Fibroblast of the aortic adventitia (primary cell): ENCODE results near the gene PRMT1. TPM values are rescaled to one million over a fixed set of nuclear protein-coding genes. Genes with fewer than 3 reads are reported as not detected.

Experiments used
- DNase-seq: peaks from one replicate; pipeline ENCODE4 v3.0.0-alpha.2; 2010; ENCODE audit warnings: low read depth
- H3K4me3 ChIP-seq: 2 replicates; pipeline ENCODE4 v1.5.1; 2011; ENCODE audit warnings: low read depth, mild to moderate bottlenecking, control low read depth, low read length, moderate library complexity
- total RNA-seq: library from RNA; depleted of rRNA; stranded (reverse); fragments of >200 nt; gene quantifications from 2 replicates; pipeline ENCODE4 v1.2.3, GENCODE V29; 2012; ENCODE audit warnings: low replicate concordance
- TF ChIP-seq, protein P1 (sequence below): IDR thresholded peaks from 2 replicates; pipeline ENCODE4 v1.5.1; 2011; ENCODE audit warnings: mild to moderate bottlenecking, low read length, control low read depth, inconsistent platforms; ENCODE audit not compliant: insufficient read depth

Gene PRMT1
- total RNA-seq, 1 donor, result 164 TPM

DNA sequence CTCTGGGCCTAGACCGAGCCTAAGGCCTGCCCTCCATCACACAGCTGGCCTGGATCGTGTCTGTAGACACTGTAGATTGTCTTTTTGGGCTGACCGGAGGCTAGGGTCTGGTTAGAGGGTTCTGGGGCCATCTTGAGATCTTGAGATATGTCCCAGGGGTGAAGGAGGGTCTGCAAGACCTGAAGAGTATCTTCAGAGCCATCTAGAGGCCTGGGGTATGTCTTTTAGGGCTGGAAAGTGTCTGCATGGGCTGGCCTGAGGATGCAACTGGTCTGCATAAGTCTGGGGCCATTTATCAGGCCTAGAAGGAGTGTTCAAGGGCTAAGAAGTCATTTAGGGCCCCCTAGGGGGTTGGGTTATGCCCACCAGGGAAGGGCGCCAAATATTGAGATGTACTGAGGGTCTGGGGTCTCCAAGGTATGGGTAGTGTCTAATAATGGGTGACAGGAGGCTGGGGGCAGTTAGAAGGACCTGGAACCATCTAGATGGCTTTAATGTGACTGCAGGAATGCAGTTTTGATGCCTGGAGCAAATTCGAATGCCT is 34.5 kb upstream of the PRMT1 start:
- peak overlapping the region; percentile 98 for H3K4me3 ChIP-seq
- TF ChIP-seq, protein P1, sequence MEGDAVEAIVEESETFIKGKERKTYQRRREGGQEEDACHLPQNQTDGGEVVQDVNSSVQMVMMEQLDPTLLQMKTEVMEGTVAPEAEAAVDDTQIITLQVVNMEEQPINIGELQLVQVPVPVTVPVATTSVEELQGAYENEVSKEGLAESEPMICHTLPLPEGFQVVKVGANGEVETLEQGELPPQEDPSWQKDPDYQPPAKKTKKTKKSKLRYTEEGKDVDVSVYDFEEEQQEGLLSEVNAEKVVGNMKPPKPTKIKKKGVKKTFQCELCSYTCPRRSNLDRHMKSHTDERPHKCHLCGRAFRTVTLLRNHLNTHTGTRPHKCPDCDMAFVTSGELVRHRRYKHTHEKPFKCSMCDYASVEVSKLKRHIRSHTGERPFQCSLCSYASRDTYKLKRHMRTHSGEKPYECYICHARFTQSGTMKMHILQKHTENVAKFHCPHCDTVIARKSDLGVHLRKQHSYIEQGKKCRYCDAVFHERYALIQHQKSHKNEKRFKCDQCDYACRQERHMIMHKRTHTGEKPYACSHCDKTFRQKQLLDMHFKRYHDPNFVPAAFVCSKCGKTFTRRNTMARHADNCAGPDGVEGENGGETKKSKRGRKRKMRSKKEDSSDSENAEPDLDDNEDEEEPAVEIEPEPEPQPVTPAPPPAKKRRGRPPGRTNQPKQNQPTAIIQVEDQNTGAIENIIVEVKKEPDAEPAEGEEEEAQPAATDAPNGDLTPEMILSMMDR, result no peak
- no peak for DNase-seq

DNA sequence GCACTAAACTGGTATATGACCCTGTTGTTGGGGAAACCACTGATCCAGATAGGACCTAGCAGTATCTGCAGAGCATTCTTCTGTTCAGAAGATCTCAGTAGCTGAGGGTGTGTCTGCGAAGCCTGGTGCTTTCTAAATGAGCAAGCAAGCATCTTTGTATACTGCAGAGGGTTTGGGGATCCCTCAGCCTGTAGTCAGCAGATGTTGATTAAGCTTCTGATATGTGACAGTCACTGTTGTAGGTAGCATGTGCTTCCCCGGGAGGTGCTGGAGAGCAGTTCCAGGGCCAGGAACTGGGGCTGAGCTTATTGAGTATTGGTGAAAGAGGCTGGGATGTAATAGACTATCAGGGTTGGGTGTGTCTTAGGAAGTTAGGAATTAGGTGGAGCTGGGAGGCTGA is 33.6 kb upstream of the PRMT1 start:
- no peak for DNase-seq
- TF ChIP-seq, protein P1, result no peak
- peak overlapping the region; percentile 98 for H3K4me3 ChIP-seq

DNA sequence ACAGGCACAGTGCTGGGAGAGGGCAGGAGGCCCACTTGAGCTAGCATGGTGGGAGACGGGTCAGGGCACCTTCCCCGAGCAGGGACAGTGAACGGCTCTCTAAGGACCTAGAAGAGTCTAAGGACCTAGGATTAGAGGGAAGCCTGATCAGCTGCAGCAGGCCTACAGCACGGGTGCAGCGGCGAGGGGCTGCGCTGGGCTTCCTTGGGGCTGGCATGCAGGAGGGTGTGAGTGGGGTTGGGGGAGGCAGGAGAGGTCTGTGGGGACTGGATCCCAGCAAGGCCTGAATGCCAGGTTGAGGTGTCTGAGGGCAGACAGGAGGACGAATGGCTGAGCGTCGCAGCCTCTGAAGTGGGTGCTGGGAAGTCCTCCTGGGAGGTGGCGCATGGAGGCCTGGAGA is 31.5 kb upstream of the PRMT1 start:
- TF ChIP-seq, protein P1, result no peak
- DNase-seq, result no peak
- H3K4me3 ChIP-seq, result no peak overlapping the region

DNA sequence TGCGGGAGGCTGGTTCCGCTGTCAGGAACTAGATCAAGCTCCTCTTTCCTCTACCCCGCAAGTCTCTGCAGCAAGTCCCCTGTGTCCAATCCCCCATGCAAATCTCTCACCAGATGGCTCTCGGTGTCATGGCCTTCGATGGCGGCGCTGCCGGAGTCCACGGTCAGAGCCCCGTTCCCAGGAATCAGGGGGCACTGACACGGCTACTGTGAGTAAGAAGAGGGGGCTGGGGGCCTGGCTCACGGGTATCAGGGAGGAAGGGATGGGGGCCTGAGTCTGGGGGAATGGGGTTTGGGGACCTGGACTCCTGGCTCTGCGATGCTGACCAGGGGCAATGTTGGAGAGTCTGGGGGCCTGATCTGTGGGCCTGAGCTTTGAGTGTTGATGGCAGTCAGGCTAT is 31.1 kb upstream of the PRMT1 start:
- no peak overlapping the region for H3K4me3 ChIP-seq
- DNase-seq, result no peak
- TF ChIP-seq, protein P1, result no peak

DNA sequence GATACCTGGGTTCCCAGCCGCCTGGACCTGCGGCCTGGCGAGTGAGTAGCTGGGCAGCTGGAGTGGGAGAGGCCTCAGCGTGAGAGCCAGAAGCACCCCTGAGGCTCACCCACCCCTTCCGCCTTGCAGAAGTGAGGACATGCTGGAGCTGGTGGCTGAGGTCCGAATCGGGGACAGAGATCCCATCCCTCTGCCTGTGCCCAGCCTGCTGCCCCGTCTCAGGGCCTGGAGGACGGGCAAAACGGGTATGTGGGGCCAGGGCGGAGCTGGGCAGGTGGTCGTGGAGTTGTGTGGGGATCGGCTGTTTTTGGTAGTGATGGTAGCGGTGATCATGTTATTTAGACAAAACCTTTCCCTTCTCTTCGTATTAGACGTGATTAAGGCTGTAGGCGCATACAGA is 30.5 kb upstream of the PRMT1 start:
- TF ChIP-seq, protein P1, result no peak
- no peak overlapping the region for H3K4me3 ChIP-seq
- no peak for DNase-seq

DNA sequence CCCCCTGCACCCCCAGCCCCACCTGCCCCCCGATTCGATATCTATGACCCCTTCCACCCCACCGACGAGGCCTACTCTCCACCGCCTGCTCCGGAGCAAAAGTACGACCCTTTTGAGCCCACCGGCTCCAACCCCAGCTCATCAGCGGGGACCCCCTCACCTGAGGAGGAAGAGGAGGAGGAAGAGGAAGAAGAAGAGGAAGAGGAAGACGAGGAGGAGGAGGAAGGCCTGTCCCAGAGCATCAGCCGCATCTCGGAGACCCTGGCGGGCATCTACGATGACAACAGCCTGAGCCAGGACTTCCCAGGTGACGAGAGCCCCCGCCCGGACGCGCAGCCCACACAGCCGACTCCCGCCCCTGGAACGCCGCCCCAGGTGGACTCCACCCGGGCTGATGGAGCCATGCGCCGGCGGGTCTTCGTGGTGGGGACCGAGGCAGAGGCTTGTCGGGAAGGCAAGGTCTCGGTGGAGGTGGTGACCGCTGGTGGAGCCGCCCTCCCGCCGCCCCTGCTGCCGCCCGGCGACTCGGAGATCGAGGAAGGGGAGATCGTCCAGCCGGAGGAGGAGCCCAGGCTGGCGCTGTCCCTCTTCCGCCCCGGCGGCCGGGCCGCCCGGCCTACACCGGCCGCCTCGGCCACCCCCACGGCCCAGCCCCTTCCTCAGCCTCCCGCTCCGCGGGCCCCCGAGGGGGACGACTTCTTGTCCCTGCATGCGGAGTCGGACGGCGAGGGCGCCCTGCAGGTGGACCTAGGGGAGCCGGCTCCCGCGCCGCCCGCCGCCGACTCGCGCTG is 25.8 kb upstream of the PRMT1 start:
- TF ChIP-seq, protein P1, result no peak

More for the DNA sequence above, 25.8 kb upstream of the PRMT1 start:
- DNase-seq, result no peak
- H3K4me3 ChIP-seq, result no peak overlapping the region
